Fibroblast of skin of right quadriceps (primary cell): Measurements from ENCODE around the gene IQSEC1.

Experiments
- DNase-seq: peaks from one replicate; pipeline ENCODE4 v3.0.0-alpha.2; 2013

Gene IQSEC1

DNA sequence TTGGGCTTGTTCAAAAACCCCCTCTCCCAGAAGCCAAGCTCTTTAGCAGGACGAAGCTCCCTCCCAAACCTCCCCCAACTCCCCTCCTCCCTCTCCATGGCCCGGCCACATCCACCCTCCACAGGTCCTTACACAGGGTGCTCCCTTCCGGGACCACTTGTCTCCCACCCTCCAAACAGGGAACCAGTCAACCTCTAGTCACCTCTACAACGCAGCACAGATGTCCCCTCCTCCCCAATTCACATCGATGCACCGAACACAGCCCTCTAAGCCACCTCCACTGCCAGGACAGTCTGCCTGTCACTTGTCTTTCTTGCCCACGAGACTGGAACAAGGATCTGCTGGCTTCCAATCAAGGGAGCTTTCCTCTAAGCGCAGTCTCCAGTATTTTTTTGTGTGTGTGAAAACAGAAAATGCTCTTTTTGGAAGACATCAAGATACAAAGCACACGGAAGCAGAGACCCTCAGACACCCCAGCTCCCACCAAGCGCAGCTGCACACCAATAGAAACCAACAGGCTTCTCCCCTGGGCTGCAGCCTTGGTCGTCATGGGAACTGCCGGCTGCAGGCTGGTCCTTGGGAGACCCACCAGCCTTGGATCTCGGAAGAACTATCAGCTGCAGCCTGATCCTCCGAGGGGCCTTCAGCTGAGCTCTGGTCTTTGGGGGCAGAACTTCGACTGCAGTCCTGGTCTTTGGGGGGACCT, 26.5 kb downstream of the IQSEC1 start:
- DNase-seq, result no peak

- no peak for DNase-seq
These were observed 27.2 kb downstream of the IQSEC1 start for GRCh38 chr3:13045904-13046568.

DNA sequence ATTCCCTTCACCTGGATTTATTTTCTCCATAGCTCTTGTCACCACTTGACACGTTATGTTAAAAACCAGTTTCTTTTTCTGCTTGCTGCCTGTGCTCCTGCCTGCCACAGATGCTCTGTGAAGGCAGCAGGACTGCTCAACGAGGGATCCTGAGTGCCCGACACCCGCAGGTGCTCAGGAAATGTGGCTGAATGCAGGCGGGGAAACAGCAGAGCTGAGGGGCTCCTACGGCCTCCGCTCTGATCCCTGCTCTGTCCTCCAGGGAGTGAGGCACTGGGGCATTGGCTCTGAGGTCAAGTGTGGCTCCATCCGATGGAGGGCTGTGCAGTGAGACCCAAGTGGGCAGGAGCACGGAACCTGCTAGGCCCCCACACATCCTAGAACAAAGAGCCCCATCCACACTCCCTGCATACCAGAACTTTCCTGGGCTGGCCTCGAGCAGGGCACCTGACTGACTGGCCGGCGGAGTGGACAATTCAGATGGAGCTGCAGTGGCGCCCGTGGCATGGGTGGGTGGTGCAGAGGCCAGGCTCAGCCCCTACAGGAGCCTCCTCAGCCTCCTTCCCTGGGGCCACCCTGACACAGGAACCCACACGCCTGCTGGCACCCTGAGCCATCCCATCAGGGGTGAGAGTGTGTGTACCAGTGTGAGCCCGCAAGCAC, 27.9 kb downstream of the IQSEC1 start:
- no peak for DNase-seq

DNA sequence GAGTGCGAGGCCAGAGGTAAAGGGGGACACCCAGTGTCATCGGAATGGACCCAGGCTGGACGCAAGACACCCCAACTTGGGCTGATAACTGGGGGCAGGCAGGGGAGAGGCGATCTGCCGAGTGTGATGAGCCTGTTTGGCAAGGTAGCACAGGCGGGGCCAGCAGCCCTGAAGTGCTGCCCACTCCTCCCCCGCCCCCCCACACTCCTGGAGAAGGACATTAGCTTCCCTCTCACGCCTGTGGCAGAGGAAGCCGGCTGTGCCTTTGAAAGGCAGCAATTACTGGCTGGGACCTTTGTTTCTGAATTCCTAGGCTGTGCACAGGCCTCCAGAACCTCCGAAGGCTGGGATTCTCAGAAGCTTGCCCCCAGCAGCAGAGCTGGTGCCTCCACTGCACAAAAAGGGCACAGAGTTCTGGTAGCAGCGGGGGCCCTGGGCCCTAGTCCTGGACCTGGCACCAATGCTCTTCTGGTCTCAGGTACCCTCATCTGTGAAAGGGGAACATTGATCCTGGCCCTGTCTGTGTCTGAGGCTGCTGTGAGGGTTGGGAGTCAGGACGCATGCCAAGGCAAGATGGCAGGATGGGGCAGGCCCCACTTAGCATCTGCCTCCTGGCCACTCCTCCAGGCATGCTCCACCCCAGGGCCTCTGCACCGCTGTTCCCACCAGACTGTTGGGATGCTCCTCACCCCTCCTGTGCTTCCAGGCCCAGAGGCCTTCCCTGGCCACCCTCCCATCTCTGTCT, 28.6 kb downstream of the IQSEC1 start:
- no peak for DNase-seq

GRCh38 chr3:13043656-13044055, 29.6 kb downstream of the IQSEC1 start:
- DNase-seq, result no peak

GRCh38 chr3:13042715-13043271, 30.4 kb downstream of the IQSEC1 start:
- DNase-seq, result no peak

- DNase-seq, result no peak
These were observed 31.0 kb downstream of the IQSEC1 start for GRCh38 chr3:13042127-13042701.

GRCh38 chr3:13041113-13041776, 32.0 kb downstream of the IQSEC1 start:
- no peak for DNase-seq

DNA sequence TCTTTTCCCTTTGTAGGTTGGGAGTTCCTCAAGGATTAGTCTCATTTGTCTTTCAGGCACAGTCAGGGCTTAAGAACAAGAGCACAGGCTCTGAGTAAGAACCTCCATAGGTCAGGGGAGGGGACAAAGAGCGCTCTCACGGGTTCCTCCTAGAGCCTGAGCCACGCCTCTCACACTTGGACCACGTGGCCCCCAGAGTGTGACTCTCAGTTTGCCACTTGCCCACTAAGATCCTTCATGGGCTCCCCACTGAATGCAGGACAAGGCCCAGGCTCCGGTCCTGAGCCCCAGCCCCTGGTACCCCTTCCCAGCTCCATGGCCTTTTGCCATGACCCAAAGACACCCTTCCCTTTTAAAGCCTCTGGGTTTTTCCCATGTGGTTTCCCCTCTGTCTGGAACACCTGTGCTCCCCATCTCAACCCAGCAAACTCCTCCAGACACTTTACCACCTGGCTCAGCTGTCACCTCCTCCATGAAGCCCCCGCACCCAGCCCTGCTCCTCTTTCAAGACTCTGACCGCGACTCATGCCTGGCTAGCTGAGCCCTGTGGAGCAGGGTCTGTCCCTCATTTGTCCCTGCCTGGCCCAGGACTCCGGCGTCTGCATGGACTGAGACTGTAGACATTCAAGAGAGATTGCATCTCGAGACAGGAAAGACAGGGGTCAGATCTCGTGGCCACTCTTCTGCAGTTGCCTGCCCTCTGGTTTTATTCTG, 32.7 kb downstream of the IQSEC1 start:
- DNase-seq, result no peak

DNA sequence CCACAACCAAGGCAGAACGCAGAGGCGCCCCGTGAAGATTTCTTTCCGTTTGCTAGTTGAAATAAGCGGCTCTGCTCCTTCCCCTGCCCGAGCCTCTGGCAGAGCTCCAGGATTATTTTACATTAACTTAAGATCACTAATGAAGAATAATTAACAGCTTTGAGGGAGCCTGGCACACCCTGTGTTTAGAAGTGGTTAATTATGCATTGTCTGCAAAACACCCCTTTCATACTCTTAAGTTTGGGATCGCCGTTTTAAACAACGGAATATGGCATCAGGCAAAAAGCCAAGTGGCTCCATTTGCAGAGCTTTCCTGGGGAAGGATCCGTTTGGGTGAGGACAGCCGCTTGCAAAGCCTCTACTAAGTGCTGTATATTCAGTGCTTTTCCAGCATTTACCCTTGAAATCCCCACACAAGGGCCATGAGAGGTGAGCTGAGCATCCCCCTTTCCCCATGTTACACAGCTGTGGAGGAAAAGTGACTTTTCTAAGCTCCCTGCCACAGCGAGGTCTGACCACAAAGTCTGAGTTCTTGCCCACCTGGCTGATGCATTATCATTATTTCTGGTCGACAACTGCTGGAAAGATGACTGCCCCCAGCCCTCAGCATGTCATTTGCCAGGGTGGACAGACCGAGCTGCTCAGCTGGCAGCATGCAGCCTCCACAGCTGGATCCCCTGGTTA, 33.9 kb downstream of the IQSEC1 start:
- no peak for DNase-seq

GRCh38 chr3:13037458-13038117, 35.6 kb downstream of the IQSEC1 start:
- no peak for DNase-seq

GRCh38 chr3:13034861-13035260, 38.4 kb downstream of the IQSEC1 start:
- no peak for DNase-seq

DNA sequence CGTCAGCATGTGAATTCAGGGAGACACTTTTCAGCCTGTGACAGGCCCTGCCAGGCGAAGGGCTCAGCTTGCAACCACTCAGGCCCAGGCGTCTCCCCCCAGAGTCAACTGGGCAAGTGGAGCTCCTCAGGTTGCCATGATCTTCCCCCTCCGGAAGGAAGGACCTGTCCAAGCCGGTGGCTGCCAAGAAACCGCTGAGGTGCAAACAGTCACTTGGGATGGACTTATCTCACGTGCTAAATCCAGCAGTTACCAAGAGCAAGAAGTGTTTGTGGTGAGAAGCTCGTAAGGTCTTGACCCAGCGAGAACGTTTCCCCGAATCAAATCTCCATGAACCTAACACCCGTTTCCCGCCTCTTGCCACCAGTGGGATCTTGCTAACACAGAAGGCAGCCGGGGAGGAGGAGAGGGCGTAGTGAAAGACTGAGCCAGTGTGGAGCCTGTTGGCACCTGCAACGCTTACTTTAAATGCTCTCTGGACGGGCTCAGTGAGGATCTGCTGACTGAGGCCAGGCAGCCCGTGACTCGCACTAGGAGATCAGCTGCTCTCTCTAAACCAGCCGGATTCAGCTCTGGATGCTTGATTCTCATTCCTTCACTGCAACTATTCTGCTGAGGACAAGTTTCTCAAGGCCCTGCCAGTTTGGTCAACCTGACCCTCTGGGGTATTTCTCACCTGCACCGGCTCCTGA, 39.0 kb downstream of the IQSEC1 start:
- no peak for DNase-seq

DNA sequence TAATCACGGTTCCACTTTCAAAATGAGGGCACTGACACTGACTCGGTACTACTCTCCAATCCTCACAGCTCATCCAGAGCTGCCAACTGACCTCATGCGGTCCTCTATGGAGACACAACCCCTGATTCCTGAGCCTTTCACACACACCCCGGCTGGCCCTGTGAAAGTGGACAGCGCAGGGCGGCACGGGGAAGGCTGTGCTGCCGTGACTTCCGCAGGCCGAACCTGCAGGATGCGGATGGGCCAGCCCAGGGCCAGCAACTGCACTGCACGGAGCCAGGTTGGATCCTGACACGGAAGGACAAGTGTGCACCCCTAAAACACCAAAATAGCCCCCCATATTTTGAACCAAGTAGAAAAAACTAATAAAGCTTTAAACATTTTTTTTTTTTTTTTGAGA, 41.0 kb downstream of the IQSEC1 start:
- no peak for DNase-seq

DNA sequence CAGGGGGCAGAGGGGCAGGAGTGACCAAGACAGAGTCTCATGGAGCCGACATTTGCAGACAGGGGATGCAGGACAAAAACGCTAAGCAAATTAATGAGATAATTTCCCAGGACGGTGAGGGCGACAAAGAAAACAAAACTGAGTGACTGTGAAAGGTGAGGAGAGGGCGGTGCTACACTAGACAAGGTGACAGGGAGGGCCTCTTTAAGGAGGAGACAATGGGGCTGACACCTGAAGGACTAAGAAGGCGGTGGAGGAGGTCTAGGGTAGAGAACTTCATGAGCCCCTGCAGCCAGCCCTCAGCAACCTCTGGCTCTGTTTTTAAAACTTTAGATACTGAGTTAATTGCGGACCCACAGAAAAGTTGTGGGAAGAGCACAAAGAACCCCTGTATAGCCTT, 41.6 kb downstream of the IQSEC1 start:
- no peak for DNase-seq

DNA sequence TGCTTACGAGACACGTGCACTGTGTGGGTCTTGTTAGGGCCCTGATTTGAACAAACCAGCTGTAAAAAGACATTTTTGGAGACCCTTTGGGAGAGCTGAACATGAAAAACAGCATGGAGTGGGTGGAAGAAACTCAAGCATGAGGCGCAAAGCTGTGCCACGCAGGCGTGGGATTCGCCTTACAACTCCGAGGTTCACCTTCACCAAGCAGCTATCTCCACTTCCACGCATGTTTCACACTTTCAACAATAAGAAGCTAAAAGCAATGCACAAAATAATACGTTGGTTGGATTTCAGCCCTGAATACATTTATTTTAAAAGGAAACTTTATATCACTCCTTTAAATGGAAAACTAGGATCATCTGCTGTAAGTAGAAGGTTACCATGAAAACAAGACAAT, 42.5 kb downstream of the IQSEC1 start:
- DNase-seq, result no peak

DNA sequence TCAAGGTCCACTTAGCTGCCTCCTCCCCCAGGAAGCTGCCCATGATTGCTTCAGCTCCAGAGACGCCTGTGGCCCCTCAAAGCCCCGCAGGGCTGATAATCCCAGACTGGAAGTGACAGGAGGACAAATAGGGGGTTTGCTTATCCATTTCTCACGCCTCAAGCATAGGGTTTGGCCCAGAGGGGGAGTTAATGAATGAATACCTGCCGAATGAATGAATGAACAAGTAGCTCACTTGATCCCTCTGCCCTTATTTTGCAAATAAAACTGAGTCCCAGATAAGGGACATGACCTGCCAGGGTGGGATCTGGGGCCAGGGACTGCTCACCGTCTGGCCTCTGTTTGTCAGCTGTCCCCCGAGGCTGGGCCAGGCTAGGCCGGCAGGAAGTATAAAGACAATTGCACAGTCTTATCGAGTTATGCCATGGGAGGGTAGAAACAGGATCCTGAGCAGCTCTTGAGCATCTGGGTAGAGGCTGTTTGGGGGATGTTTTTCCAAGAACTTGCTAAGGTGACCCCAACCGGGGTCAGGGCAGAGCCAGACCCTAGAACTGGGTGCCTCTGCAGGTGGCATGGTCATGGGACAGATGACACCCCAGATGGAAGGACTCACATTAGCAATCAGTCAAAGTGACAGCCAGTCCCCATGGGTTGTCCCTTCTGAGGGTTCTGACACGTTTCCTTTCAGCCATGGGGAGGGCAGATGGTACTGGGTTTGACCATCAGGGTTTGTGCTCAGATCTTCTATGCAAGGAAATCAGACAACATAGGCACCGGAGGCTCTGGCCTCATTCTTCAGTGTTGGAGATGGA, 45.0 kb downstream of the IQSEC1 start:
- no peak for DNase-seq

DNA sequence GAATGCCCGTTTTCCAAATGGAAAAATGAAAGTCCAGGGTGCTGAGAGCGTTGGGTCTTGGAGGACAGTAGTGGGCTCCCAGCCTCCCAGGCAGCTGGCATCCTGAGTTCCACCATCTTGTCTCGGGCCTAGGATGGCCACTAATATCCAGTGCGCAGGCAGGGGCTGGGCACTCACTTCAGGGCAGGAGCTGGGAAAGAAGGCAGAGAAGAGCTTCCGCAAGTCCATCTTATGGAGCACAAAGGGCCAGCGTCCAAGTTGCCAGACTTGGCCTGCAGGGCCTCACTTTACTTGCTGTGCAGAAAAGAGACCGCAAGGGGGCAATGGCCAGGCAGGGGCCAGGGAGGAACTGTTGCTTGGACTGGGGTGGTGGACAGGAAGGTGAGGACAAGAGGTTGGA, 46.1 kb downstream of the IQSEC1 start:
- DNase-seq, result no peak

DNA sequence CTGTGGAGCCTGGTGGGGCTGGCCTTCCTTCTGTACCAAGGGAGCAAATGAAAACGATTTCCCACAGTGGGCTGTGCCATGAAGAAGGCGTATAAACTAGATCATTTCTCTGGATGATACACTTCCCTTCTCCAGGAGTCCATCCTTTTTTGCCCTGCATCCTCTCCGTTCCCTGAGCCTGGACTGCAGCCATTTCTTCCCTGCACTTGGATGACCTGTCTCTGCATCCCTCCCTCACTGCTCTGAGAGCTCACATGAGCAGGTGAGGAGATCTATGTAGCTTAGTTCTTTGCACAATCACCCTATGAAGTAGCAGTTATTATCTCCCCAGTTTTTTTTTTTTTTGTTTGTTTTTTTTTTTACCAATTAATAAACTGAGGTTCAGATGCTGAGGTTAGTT, 46.7 kb downstream of the IQSEC1 start:
- no peak for DNase-seq
